ENCODE results near the gene MOB1B.

Gene MOB1B

GRCh38 chr4:70927502-70928137, 25.5 kb downstream of the MOB1B start:
- no peak for DNase-seq (ENCODE audit: low spot score)
- no peak for TF ChIP-seq CTCF (IDR thresholded peaks at IDR 0.05; ENCODE audit: extremely low read depth, missing control alignments)

GRCh38 chr4:70930530-70931256, 28.5 kb downstream of the MOB1B start:
- TF ChIP-seq CTCF (IDR thresholded peaks at IDR 0.05; ENCODE audit: extremely low read depth, missing control alignments), result no peak
- no peak for DNase-seq (ENCODE audit: low spot score)

GRCh38 chr4:70931347-70931746, 29.2 kb downstream of the MOB1B start:
- DNase-seq (ENCODE audit: low spot score), result no peak
- no peak for TF ChIP-seq CTCF (IDR thresholded peaks at IDR 0.05; ENCODE audit: extremely low read depth, missing control alignments)

GRCh38 chr4:70932984-70933383, 30.8 kb downstream of the MOB1B start:
- no peak for TF ChIP-seq CTCF (IDR thresholded peaks at IDR 0.05; ENCODE audit: extremely low read depth, missing control alignments)
- no peak for DNase-seq (ENCODE audit: low spot score)

- TF ChIP-seq CTCF (IDR thresholded peaks at IDR 0.05; ENCODE audit: extremely low read depth, missing control alignments), result no peak
- no peak for DNase-seq (ENCODE audit: low spot score)
Observed at GRCh38 chr4:70935038-70935695, 33.0 kb downstream of the MOB1B start.

GRCh38 chr4:70936200-70936787, 34.1 kb downstream of the MOB1B start:
- no peak for DNase-seq (ENCODE audit: low spot score)
- no peak for TF ChIP-seq CTCF (IDR thresholded peaks at IDR 0.05; ENCODE audit: extremely low read depth, missing control alignments)

- no peak for DNase-seq (ENCODE audit: low spot score)
- no peak for TF ChIP-seq CTCF (IDR thresholded peaks at IDR 0.05; ENCODE audit: extremely low read depth, missing control alignments)
Observed at GRCh38 chr4:70938086-70938485, 35.9 kb downstream of the MOB1B start.

Data from GM20000 (cell line).